Measurements from ENCODE around the gene BICDL2.

The BICDL2 gene

DNA sequence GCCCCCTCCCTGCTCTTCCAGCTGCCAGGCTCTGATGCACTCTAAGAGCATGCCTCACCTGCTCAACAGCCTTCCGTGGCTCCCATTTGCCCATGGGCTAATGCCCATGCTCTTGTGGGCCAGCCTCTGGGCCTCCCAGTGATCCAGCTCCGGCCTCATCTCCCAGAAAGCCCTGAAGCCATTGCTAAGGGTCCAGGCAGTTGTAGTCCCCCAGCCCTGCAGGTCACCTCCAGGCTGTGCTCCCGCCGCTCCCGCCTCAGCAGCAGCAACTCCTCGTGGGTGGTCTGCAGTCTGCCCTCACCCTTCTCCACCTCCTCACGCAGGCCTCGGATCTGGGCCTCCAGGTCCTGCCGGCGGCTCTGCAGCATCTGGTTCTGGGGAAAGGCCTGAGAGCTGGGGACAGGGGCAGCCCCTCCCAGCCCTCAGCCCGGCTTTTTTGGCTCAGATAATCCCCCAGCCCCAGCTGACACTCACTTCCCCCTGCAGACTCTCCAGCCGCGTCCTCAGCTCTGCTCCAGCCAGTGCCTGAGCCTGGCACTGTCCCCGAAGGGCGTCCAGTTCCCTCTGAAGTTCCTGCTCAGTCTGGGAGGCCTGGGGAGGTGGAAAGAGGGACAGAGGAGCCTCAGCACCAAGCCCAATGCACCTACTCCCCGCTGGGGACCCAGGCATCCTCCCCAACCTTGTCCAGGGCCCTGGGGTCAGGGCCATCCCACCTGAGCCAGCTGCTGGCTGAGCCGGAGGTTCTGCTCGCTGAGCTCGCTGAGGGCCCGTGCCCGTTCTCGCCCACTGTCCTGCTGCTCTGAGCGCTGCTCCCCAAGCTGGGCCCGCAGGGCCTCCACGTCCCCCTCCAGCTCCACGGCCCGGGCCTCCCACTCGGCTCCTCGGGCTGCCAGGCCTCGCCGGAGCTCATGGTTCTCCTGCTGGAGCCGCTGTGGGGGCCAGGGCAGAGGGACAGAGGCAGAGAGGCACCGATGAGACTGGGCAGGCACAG is 6.2 kb downstream of the BICDL2 start:
- peak overlapping the region; percentile 41 for H3K4ac ChIP-seq (ENCODE audit: low read length)
- H3K4me3 ChIP-seq (ENCODE audit: low read length in 2 of 2) = no peak overlapping the region
- H3K4me2 ChIP-seq (ENCODE audit: insufficient read depth, low read length, poor library complexity, severe bottlenecking) = no peak overlapping the region
- no CpG with 5 or more reads among the region's 33 CpGs for WGBS, 2 donors (ENCODE audit: extremely low coverage in 2 of 2, insufficient read length in 2 of 2, insufficient replicate concordance in 1 of 2)
- H2BK12ac ChIP-seq (ENCODE audit: low read length) = peak overlapping the region; percentile 16
- H3K14ac ChIP-seq (ENCODE audit: low read length) = no peak overlapping the region
- peak overlapping the region; percentile 67 for H2BK5ac ChIP-seq (ENCODE audit: low read length)
- H4K8ac ChIP-seq (ENCODE audit: low read depth, low read length) = no peak overlapping the region
- no peaks in the 10 kb centered on the region for H3K79me1 ChIP-seq (ENCODE audit: low read depth, low read length)
- H2AFZ ChIP-seq (ENCODE audit: low read length) = peak overlapping the region; percentile 53
- H3K9me3 ChIP-seq (replicated peaks in 1 of 2; ENCODE audit: control insufficient read depth in 2 of 2, insufficient read depth in 1 of 2, low read depth in 1 of 2, low read length in 2 of 2) = no peaks in the 10 kb centered on the region
- H2AK5ac ChIP-seq (ENCODE audit: low read depth, low read length) = peak overlapping the region; percentile 83
- peaks cover 9 to 24% of the 10 kb centered on the region in 2 donors for H3K36me3 ChIP-seq (replicated peaks in 1 of 2; ENCODE audit: control insufficient read depth in 2 of 2, insufficient read depth in 2 of 2, low read length in 2 of 2)
- H2BK15ac ChIP-seq (ENCODE audit: low read length) = no peak overlapping the region
- no peak for DNase-seq (ENCODE audit: low spot score)
- peaks cover 2 to 33% (median 16%) of the 10 kb centered on the region in 3 experiments for H3K27me3 ChIP-seq (ENCODE audit: control insufficient read depth in 3 of 3, insufficient read depth in 3 of 3, low read depth in 1 of 3, low read length in 3 of 3)
- H3K4me1 ChIP-seq (ENCODE audit: control insufficient read depth in 2 of 2, insufficient read depth in 1 of 2, low read depth in 1 of 2, low read length in 2 of 2) = peaks cover 3 to 5% of the 10 kb centered on the region in 2 donors
- peak overlapping the region; percentile 83 for H3K18ac ChIP-seq (ENCODE audit: low read length)
- no peak overlapping the region for H2BK120ac ChIP-seq (ENCODE audit: low read depth, low read length)
- no peak overlapping the region for H4K91ac ChIP-seq (ENCODE audit: low read depth, low read length, poor library complexity)
- H3K23ac ChIP-seq (ENCODE audit: low read depth, low read length, poor library complexity) = no peak overlapping the region
- no peak overlapping the region for H3K27ac ChIP-seq (replicated peaks; ENCODE audit: low read length)
- H3K9ac ChIP-seq (ENCODE audit: low read depth, low read length, poor library complexity) = no peak overlapping the region

- Histone ChIP-seq H3K27me3 (ENCODE audit: control insufficient read depth in 3 of 3, insufficient read depth in 3 of 3, low read depth in 1 of 3, low read length in 3 of 3) (peaks cover 0 to 25% (median 8%) of the 10 kb centered on the region in 3 experiments), H3K36me3 (replicated peaks in 1 of 2; ENCODE audit: control insufficient read depth in 2 of 2, insufficient read depth in 2 of 2, low read length in 2 of 2) (peaks cover 9 to 26% of the 10 kb centered on the region in 2 donors), H3K79me1 (ENCODE audit: low read depth, low read length) (no peaks in the 10 kb centered on the region), H4K91ac (ENCODE audit: low read depth, low read length, poor library complexity) (no peak overlapping the region), H3K23ac (ENCODE audit: low read depth, low read length, poor library complexity) (no peak overlapping the region), H4K8ac (ENCODE audit: low read depth, low read length) (no peak overlapping the region), H3K9me3 (replicated peaks in 1 of 2; ENCODE audit: control insufficient read depth in 2 of 2, insufficient read depth in 1 of 2, low read depth in 1 of 2, low read length in 2 of 2) (no peaks in the 10 kb centered on the region), H2BK12ac (ENCODE audit: low read length) (peak overlapping the region; percentile 86), H3K4me2 (ENCODE audit: insufficient read depth, low read length, poor library complexity, severe bottlenecking) (no peak overlapping the region), H3K4me1 (ENCODE audit: control insufficient read depth in 2 of 2, insufficient read depth in 1 of 2, low read depth in 1 of 2, low read length in 2 of 2) (peaks cover 3 to 5% of the 10 kb centered on the region in 2 donors), H2BK15ac (ENCODE audit: low read length) (no peak overlapping the region), H3K4ac (ENCODE audit: low read length) (no peak overlapping the region), H2BK5ac (ENCODE audit: low read length) (peak overlapping the region; percentile 67), H2AK5ac (ENCODE audit: low read depth, low read length) (peak overlapping the region; percentile 73), H3K9ac (ENCODE audit: low read depth, low read length, poor library complexity) (peak overlapping the region; percentile 67), H3K18ac (ENCODE audit: low read length) (no peak overlapping the region), H3K4me3 (ENCODE audit: low read length in 2 of 2) (no peak overlapping the region), H2BK120ac (ENCODE audit: low read depth, low read length) (peak overlapping the region; percentile 2), H3K14ac (ENCODE audit: low read length) (no peak overlapping the region), H3K27ac (replicated peaks; ENCODE audit: low read length) (no peak overlapping the region), H2AFZ (ENCODE audit: low read length) (no peak overlapping the region)
- DNase-seq (ENCODE audit: low spot score) = no peak
- WGBS, 2 donors (ENCODE audit: extremely low coverage in 2 of 2, insufficient read length in 2 of 2, insufficient replicate concordance in 1 of 2) = no CpG with 5 or more reads among the region's 59 CpGs
Measured at GRCh38 chr16:3029491-3030221, 7.1 kb downstream of the BICDL2 start.

DNA sequence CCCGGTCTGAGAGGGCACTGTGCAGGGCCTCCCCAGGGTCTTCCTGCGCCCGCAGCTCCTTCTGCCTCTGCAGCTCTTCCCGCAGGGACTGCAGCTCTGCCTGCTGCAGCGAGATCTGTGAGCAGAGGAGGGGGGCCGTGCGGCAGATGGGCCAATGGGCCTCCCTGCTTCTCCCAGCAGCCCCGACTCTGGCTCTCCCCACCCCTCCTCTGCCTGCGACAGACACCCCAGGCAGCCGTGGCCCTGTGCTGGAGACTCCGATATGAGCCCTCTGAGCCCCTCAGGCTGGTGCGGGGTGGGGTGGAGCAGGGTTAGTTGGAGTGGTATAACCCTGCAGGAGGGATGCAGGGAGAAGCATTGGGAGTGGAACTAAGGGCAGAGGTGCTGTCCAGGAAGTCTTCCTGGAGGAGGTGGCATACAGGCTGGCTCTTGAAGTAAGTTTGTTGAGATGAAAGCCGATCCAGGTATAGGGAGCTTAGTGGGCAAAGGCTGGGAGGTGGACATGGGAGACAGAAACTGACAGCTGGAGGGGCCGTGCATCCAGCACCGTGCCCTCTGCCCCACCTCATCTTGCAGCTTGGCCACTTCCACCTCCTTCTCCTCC is 7.9 kb downstream of the BICDL2 start:
- Histone ChIP-seq H4K91ac (ENCODE audit: low read depth, low read length, poor library complexity) (no peak overlapping the region), H3K4me1 (ENCODE audit: control insufficient read depth in 2 of 2, insufficient read depth in 1 of 2, low read depth in 1 of 2, low read length in 2 of 2) (peaks cover 4 to 5% of the 10 kb centered on the region in 2 donors), H3K18ac (ENCODE audit: low read length) (peak overlapping the region; percentile 59), H2BK5ac (ENCODE audit: low read length) (no peak overlapping the region), H3K4me2 (ENCODE audit: insufficient read depth, low read length, poor library complexity, severe bottlenecking) (no peak overlapping the region), H3K4ac (ENCODE audit: low read length) (no peak overlapping the region), H2BK12ac (ENCODE audit: low read length) (no peak overlapping the region), H2BK120ac (ENCODE audit: low read depth, low read length) (peak overlapping the region; percentile 2), H3K9me3 (replicated peaks in 1 of 2; ENCODE audit: control insufficient read depth in 2 of 2, insufficient read depth in 1 of 2, low read depth in 1 of 2, low read length in 2 of 2) (no peaks in the 10 kb centered on the region), H3K4me3 (ENCODE audit: low read length in 2 of 2) (no peak overlapping the region), H2AK5ac (ENCODE audit: low read depth, low read length) (peak overlapping the region; percentile 96), H4K8ac (ENCODE audit: low read depth, low read length) (no peak overlapping the region), H3K14ac (ENCODE audit: low read length) (no peak overlapping the region), H2AFZ (ENCODE audit: low read length) (no peak overlapping the region), H3K27me3 (ENCODE audit: control insufficient read depth in 3 of 3, insufficient read depth in 3 of 3, low read depth in 1 of 3, low read length in 3 of 3) (peaks cover 0 to 17% (median 5%) of the 10 kb centered on the region in 3 experiments), H3K27ac (replicated peaks; ENCODE audit: low read length) (no peak overlapping the region), H3K79me1 (ENCODE audit: low read depth, low read length) (no peaks in the 10 kb centered on the region), H3K9ac (ENCODE audit: low read depth, low read length, poor library complexity) (peak overlapping the region; percentile 72), H3K23ac (ENCODE audit: low read depth, low read length, poor library complexity) (peak overlapping the region; percentile 94), H3K36me3 (replicated peaks in 1 of 2; ENCODE audit: control insufficient read depth in 2 of 2, insufficient read depth in 2 of 2, low read length in 2 of 2) (peaks cover 9 to 26% of the 10 kb centered on the region in 2 donors), H2BK15ac (ENCODE audit: low read length) (peak overlapping the region; percentile 97)
- WGBS, 2 donors (ENCODE audit: extremely low coverage in 2 of 2, insufficient read length in 2 of 2, insufficient replicate concordance in 1 of 2) = no CpG with 5 or more reads among the region's 15 CpGs
- DNase-seq (ENCODE audit: low spot score) = no peak

Measured in neuronal stem cell (in vitro differentiated cells).